NB4 (cell line): Measurements from ENCODE around the gene LPCAT1.

Experiments used
- MYC ChIP-seq: IDR thresholded peaks from 2 replicates; pipeline ENCODE4 v1.6.1; 2011; ENCODE audit warnings: low read depth, low read length
- POLR2A ChIP-seq: IDR thresholded peaks from 2 replicates; pipeline ENCODE4 v1.6.1; 2011; ENCODE audit warnings: mild to moderate bottlenecking; ENCODE audit not compliant: insufficient read length; ENCODE audit errors: extremely low read depth
- TF ChIP-seq, protein P1 (sequence below): IDR thresholded peaks from one replicate; pipeline ENCODE4 v1.5.1; 2012; ENCODE audit warnings: low read depth, low read length

- no peak for TF ChIP-seq POLR2A
- TF ChIP-seq, protein P1, sequence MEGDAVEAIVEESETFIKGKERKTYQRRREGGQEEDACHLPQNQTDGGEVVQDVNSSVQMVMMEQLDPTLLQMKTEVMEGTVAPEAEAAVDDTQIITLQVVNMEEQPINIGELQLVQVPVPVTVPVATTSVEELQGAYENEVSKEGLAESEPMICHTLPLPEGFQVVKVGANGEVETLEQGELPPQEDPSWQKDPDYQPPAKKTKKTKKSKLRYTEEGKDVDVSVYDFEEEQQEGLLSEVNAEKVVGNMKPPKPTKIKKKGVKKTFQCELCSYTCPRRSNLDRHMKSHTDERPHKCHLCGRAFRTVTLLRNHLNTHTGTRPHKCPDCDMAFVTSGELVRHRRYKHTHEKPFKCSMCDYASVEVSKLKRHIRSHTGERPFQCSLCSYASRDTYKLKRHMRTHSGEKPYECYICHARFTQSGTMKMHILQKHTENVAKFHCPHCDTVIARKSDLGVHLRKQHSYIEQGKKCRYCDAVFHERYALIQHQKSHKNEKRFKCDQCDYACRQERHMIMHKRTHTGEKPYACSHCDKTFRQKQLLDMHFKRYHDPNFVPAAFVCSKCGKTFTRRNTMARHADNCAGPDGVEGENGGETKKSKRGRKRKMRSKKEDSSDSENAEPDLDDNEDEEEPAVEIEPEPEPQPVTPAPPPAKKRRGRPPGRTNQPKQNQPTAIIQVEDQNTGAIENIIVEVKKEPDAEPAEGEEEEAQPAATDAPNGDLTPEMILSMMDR: no peak
- TF ChIP-seq MYC: no peak
These were observed 79.8 kb downstream of the LPCAT1 start for GRCh38 chr5:1443991-1444360.
